Neutrophil (primary cell): ENCODE data around the gene ATRIP.

ENCODE experiments used
- H3K27ac ChIP-seq: fragments of 200-600 bp; sonication (generic); 2 replicates; pipeline ENCODE4 v1.5.1; 2016; ENCODE audit warnings: mild to moderate bottlenecking, moderate library complexity
- H3K27me3 ChIP-seq: fragments of 200-600 bp; sonication (generic); 2 replicates; pipeline ENCODE4 v1.6.0; 2016; ENCODE audit warnings: mild to moderate bottlenecking
- H3K36me3 ChIP-seq: fragments of 200-600 bp; sonication (generic); 2 replicates; pipeline ENCODE4 v1.5.1; 2017
- H3K4me1 ChIP-seq, 2 experiments: fragments of 200-600 bp in 1 of 2; sonication (generic) in 1 of 2; 1 replicate in 1 of 2; 2 replicates in 1 of 2; pipeline versions ENCODE4 v1.5.1 to v1.6.1; 2013 to 2016; ENCODE audit warnings: low read depth in 1 of 2, low read length in 1 of 2, mild to moderate bottlenecking in 1 of 2, moderate library complexity in 1 of 2; ENCODE audit not compliant: control insufficient read depth in 1 of 2, insufficient read depth in 1 of 2
- H3K4me3 ChIP-seq, 2 experiments: fragments of 200-600 bp in 1 of 2; sonication (generic) in 1 of 2; 1 replicate in 1 of 2; 2 replicates in 1 of 2; pipeline ENCODE4 v1.5.1; 2013 to 2016; ENCODE audit warnings: low read depth in 1 of 2, low read length in 1 of 2, mild to moderate bottlenecking in 1 of 2, moderate library complexity in 1 of 2
- H3K9me3 ChIP-seq: fragments of 200-600 bp; sonication (generic); 2 replicates; pipeline ENCODE4 v1.5.1; 2016
- CTCF ChIP-seq: fragments of 200-600 bp; sonication (generic); IDR thresholded peaks from 2 replicates; pipeline ENCODE4 v1.5.1; 2016; ENCODE audit warnings: antibody characterized with exemption

ATRIP gene

DNA sequence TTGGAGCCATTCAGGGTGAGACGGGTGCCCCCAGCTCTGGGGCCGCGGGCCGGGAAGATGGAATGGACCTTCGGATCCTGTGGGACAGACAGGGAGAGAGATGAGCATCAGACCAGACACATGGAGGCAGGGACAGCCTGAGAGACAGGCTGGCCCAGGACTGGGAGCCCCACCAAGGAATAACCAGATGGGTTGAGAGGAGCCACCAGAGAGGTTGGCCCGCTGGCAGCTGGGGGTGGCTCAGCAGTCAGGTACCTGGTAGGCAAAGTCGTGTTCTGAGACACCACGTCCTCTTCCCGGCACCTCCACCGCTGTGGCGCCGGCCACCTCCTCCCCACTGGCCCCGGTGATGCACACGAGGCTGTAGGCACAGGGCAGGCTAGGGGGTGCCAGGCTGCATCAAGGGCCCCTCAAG is 30.4 kb upstream of the ATRIP start:
- H3K27me3 ChIP-seq = no peaks in the 10 kb centered on the region
- TF ChIP-seq CTCF = no peak
- no peaks in the 10 kb centered on the region for H3K9me3 ChIP-seq
- H3K36me3 ChIP-seq = no peaks in the 10 kb centered on the region
- H3K4me1 ChIP-seq = no peaks in the 10 kb centered on the region
- H3K27ac ChIP-seq = no peak overlapping the region
- no peak overlapping the region for H3K4me3 ChIP-seq

- H3K36me3 ChIP-seq = no peaks in the 10 kb centered on the region
- no peaks in the 10 kb centered on the region for H3K27me3 ChIP-seq
- H3K9me3 ChIP-seq = no peaks in the 10 kb centered on the region
- H3K4me1 ChIP-seq = no peaks in the 10 kb centered on the region
- H3K4me3 ChIP-seq = no peak overlapping the region
- TF ChIP-seq CTCF = no peak
- no peak overlapping the region for H3K27ac ChIP-seq
Observed at GRCh38 chr3:48416546-48416945, 30.0 kb upstream of the ATRIP start.

DNA sequence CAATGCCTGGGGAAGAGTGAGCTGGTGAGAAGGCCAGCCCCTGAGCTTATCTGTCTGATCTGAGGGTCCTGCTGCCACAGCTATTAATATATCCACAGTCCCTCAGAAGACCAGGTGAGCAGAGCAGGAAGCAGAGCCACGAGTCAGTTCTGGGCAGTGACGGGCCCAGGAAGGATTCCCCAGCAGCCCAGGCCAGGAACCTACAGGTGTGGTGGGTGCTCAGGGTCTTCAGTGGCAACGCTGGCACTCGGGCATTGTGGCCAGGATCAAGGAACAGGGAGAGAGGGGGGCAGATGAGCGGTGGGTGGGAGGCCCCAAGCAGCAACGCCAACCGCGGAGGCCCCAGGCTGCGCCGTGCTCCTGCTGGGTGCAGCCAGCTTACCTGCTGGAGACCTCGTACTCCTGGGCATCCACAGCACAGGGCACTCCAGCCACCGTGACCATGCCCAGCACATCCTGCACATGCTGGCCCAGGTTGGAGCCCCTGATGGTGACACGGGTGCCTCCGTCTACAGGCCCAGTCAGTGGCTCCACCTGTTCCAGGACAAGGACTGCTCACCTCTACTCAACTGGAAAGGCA is 28.9 kb upstream of the ATRIP start:
- Histone ChIP-seq H3K4me1 (no peaks in the 10 kb centered on the region), H3K36me3 (no peaks in the 10 kb centered on the region), H3K27ac (no peak overlapping the region), H3K4me3 (no peak overlapping the region), H3K27me3 (no peaks in the 10 kb centered on the region), H3K9me3 (no peaks in the 10 kb centered on the region)
- TF ChIP-seq CTCF = no peak

DNA sequence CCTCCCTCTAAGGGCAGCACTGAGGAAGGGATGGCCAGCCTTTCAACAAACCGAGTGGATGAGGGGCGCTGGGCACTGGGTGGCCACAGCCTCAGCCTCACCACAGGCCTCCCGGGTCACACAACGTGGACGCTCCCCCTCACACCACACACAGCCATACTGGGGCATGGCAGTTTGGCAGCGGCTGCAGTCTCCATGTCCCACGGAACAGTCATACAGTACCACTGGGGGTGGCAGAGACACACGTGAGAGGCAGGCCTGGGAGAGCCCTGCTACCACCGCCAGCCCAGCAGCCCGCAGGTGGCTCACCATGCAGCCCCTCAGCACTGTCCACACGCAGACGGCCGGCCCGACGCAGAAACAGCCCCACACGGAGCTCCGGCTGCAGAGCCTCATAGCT is 28.4 kb upstream of the ATRIP start:
- Histone ChIP-seq H3K36me3 (no peaks in the 10 kb centered on the region), H3K4me1 (no peaks in the 10 kb centered on the region), H3K9me3 (no peaks in the 10 kb centered on the region), H3K27ac (no peak overlapping the region), H3K27me3 (no peaks in the 10 kb centered on the region), H3K4me3 (no peak overlapping the region)
- no peak for TF ChIP-seq CTCF

GRCh38 chr3:48418651-48419050 is 27.9 kb upstream of the ATRIP start:
- H3K4me3 ChIP-seq = no peak overlapping the region
- no peaks in the 10 kb centered on the region for H3K9me3 ChIP-seq
- H3K27me3 ChIP-seq = no peaks in the 10 kb centered on the region
- no peak for TF ChIP-seq CTCF
- H3K27ac ChIP-seq = no peak overlapping the region
- no peaks in the 10 kb centered on the region for H3K36me3 ChIP-seq
- H3K4me1 ChIP-seq = no peaks in the 10 kb centered on the region

GRCh38 chr3:48419149-48419548 is 27.4 kb upstream of the ATRIP start:
- Histone ChIP-seq H3K27ac (no peak overlapping the region), H3K36me3 (no peaks in the 10 kb centered on the region), H3K4me1 (no peaks in the 10 kb centered on the region), H3K27me3 (no peaks in the 10 kb centered on the region), H3K9me3 (no peaks in the 10 kb centered on the region), H3K4me3 (no peak overlapping the region)
- TF ChIP-seq CTCF = no peak
